ENCODE measurements around the gene RABAC1.

DNA sequence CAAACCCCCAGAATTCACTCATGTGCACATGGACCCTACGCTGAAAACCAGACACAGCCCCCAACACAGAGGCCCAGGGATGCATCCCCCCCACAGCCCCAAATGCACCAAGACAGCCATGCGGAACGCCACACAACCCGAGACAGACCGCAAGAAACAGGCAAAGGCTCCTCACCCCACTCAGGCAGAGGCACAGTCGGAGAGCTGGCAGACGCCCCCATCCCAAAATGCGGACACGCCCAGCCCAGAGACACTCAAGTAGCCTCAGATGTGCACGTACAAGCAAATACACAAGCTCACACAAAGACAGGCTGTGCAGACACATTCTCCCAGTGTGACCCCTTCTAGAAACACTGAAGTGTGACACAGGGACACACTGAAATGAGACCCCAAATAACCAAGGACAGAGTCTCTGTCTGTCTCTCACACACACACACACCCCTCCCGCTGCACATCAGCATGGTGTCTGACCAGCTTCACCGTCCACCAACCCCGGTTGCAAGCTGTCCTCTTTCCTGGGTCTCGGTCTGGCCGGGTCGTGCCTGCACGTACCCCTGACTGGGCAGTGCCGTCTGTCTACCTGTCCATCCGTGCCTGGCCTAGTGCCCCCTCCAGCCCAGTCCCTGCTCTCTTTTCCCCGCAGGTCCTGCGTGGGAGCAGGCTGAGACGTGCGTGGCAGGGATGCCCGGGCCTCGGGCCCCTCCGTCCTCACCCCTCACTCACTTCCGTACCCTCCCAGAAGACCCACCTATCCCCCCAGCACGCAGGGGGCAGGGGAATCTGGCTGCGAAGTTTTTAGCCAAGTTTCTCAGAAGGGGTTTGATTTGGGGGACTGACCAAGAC lies 47.0 kb downstream of the RABAC1 start:
- TF ChIP-seq, protein P1, sequence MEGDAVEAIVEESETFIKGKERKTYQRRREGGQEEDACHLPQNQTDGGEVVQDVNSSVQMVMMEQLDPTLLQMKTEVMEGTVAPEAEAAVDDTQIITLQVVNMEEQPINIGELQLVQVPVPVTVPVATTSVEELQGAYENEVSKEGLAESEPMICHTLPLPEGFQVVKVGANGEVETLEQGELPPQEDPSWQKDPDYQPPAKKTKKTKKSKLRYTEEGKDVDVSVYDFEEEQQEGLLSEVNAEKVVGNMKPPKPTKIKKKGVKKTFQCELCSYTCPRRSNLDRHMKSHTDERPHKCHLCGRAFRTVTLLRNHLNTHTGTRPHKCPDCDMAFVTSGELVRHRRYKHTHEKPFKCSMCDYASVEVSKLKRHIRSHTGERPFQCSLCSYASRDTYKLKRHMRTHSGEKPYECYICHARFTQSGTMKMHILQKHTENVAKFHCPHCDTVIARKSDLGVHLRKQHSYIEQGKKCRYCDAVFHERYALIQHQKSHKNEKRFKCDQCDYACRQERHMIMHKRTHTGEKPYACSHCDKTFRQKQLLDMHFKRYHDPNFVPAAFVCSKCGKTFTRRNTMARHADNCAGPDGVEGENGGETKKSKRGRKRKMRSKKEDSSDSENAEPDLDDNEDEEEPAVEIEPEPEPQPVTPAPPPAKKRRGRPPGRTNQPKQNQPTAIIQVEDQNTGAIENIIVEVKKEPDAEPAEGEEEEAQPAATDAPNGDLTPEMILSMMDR (IDR thresholded peaks at IDR 0.05) = no peak
- TF ChIP-seq POLR2AphosphoS5 (IDR thresholded peaks at IDR 0.05; ENCODE audit: low read depth, low read length) = no peak
